Pancreas (tissue), 10 donors: ENCODE measurements around the gene LYSMD3. TPM values are rescaled to one million over a fixed set of nuclear protein-coding genes. Genes with fewer than 3 reads are reported as not detected.

Experiments used
- ATAC-seq, 4 donors: fragments of 200-7000 bp; cut with Tn5 transposase; one replicate each; pipeline versions ENCODE4 v1.8.0 to v1.9.1; 2020; ENCODE audit warnings: mild to moderate bottlenecking in 4 of 4, moderate library complexity in 4 of 4
- DNase-seq, 6 donors: peaks; one replicate each; pipeline ENCODE4 v3.0.0-alpha.2; 2020
- FAIRE-seq: peaks from 2 replicates; lab custom pipeline; 2012; peaks lifted over from hg19 to GRCh38; lab: Jason Lieb, UNC
- H3K27ac ChIP-seq, 4 donors: fragments of 200-600 bp; sonication (generic); 1 replicate in 3 of 4; 2 replicates in 1 of 4; pipeline versions ENCODE4 v1.5.0 to v1.8.0; 2020
- H3K27me3 ChIP-seq, 4 donors: fragments of 200-600 bp; one replicate each; pipeline ENCODE4 v1.8.0; 2021
- H3K36me3 ChIP-seq, 3 donors: fragments of 200-600 bp; sonication (generic) in 1 of 3; one replicate each; pipeline versions ENCODE4 v1.5.0 to v1.8.0; 2020 to 2021
- H3K4me1 ChIP-seq, 3 donors: fragments of 200-600 bp; one replicate each; pipeline ENCODE4 v1.8.0; 2021
- H3K4me3 ChIP-seq, 4 donors: fragments of 200-600 bp; sonication (generic) in 2 of 4; one replicate each; pipeline versions ENCODE4 v1.5.0 to v1.8.0; 2020 to 2021
- H3K9me3 ChIP-seq, 4 donors: fragments of 200-600 bp; one replicate each; pipeline ENCODE4 v1.8.0; 2021
- CTCF ChIP-seq, 4 donors: fragments of 200-600 bp; sonication (generic) in 3 of 4; IDR thresholded peaks; one replicate each; pipeline versions ENCODE4 v1.5.0 to v1.8.0; 2021; ENCODE audit warnings: antibody characterized with exemption in 4 of 4
- WGBS, 2 donors: extraction: QIAGEN DNeasy Blood & Tissue Kit; methylation state at CpG; one replicate each; pipeline ENCODE4 v1.1.7; 2013; 5-methylcytosine and 5-hydroxymethylcytosine counted together
- intact Hi-C, 3 donors: fragments of 100-400 bp; cut with DNase I; formaldehyde crosslinking; loops; one replicate each; pipeline versions ENCODE4 v1.11.1 to v1.14.2; 2022
- polyA plus RNA-seq, 2 donors: library from polyadenylated mRNA; stranded (reverse); fragments of 200-250 nt; gene quantifications; one replicate each; pipeline ENCODE4 v1.2.3, GENCODE V29; 2013
- total RNA-seq, 6 donors: library from RNA; stranded (reverse); fragmentation: NEBNext Ultra II Directional in 4 of 6; extraction: Animal tissue kit (Norgen Biotek cat#: 25700) in 4 of 6; gene quantifications; one replicate each; pipeline versions ENCODE4 v1.2.1 to v1.2.4, GENCODE V29; 2021 to 2023
- donor health status: healthy with polysubstance abuse.
- donor health status: DM: no; HTN: no; CAD: no; lungs with moderate emphysema.
- donor health status: DM: no; HTN: no; CAD: no.
- donor health status: control.
- donor health status: control.
- donor health status: Bipolar disorder and iron deficiency.
- donor health status: DM: yes; HTN: yes; CAD: no.
- donor health status: DM: no; HTN: no; CAD: no.
- donor health status: DM: no; HTN: no; CAD: no.
- donor health status: DM: yes; HTN: yes; CAD: no.

The LYSMD3 gene
- total and polyA plus RNA-seq, 8 donors, result 2.5 to 11.7 (median 7.2) TPM

- DNase-seq (peak; percentile 95 to 97 (median 96)), ATAC-seq (peak; percentile 92 to 97 (median 94)), FAIRE-seq (no peak)
- H3K4me1 ChIP-seq, result peaks cover 11 to 14% (median 11%) of the 10 kb centered on the region in 3 donors
- H3K36me3 ChIP-seq, result no peaks in the 10 kb centered on the region
- no peaks in the 10 kb centered on the region for H3K9me3 ChIP-seq
- intact Hi-C loops, result loop anchor here in 1 of 3 donors (10.0 kb wide), 1 partner anchor 50 kb away; the partner anchor contains the start of gene LYSMD3
- peak; percentile 32 to 45 (median 38) for TF ChIP-seq CTCF (IDR thresholded peaks at IDR 0.05)
- peak within 1 kb of the TSS; percentile 34 to 94 (median 90) for H3K4me3 ChIP-seq
- peak within 1 kb of the TSS; percentile 79 to 92 (median 84) for H3K27ac ChIP-seq
- 0 to 1% methylated on average over 66 to 73 of the region's 73 CpGs for WGBS, 2 donors
- H3K27me3 ChIP-seq, result no peaks in the 10 kb centered on the region
Measured at GRCh38 chr5:90474235-90475107, 54.9 kb downstream of the LYSMD3 start, which contains the start of the genes MBLAC2 and POLR3G. MBLAC2 (minus strand) TSS chr5:90474771; CDS start chr5:90474292, 479 bp downstream. POLR3G (plus strand) TSS chr5:90474864; CDS start chr5:90485568, 10,704 bp downstream.

- Histone ChIP-seq H3K27ac (peak overlapping the region; percentile 79 to 92 (median 84)), H3K9me3 (no peaks in the 10 kb centered on the region), H3K4me1 (peaks cover 11 to 14% (median 11%) of the 10 kb centered on the region in 3 donors), H3K27me3 (no peaks in the 10 kb centered on the region), H3K4me3 (peak overlapping the region; percentile 34 to 94 (median 90)), H3K36me3 (no peaks in the 10 kb centered on the region)
- intact Hi-C loops, result loop anchor here in 1 of 3 donors (10.0 kb wide), 1 partner anchor 51 kb away; the partner anchor contains the start of gene LYSMD3
- peak in 5 of 6 donors; percentile 16 to 88 (median 31) for DNase-seq
- 0% methylated on average over 38 to 56 of the region's 56 CpGs for WGBS, 2 donors
- FAIRE-seq, result no peak
- no peak for TF ChIP-seq CTCF (IDR thresholded peaks at IDR 0.05)
- ATAC-seq, result peak; percentile 17 to 53 (median 52)
Measured at GRCh38 chr5:90473396-90474234, 55.8 kb downstream of the LYSMD3 start.

- Histone ChIP-seq H3K9me3 (no peaks in the 10 kb centered on the region), H3K4me1 (peaks cover 11 to 14% (median 11%) of the 10 kb centered on the region in 3 donors), H3K27ac (peak overlapping the region in 1 of 4 donors; percentile 82), H3K27me3 (no peaks in the 10 kb centered on the region), H3K36me3 (no peaks in the 10 kb centered on the region), H3K4me3 (peak overlapping the region; percentile 34 to 94 (median 90))
- DNase-seq (no peak), ATAC-seq (peak in 2 of 4 donors; percentile 0), FAIRE-seq (no peak)
- TF ChIP-seq CTCF (IDR thresholded peaks at IDR 0.05), result no peak
- 18 to 19% methylated on average over 9 of the region's 9 CpGs for WGBS, 2 donors
- intact Hi-C loops, result loop anchor here in 1 of 3 donors (10.0 kb wide), 1 partner anchor 52 kb away; the partner anchor contains the start of gene LYSMD3
Measured at GRCh38 chr5:90472783-90473395, 56.5 kb downstream of the LYSMD3 start.

Other genes starting within 250 kb of the LYSMD3 start
- 10 to 100 TPM in 1 of 6 donors, 1 to 10 TPM in 5; 3.3 to 10.0 (median 5.0) TPM for gene CETN3, start 119.8 kb downstream of the LYSMD3 start, total RNA-seq
- gene CETN3, start 119.8 kb downstream of the LYSMD3 start, polyA plus RNA-seq, result 1 to 10 TPM; 5.6 to 9.7 TPM
- 1 to 10 TPM; 2.2 to 3.5 (median 3.1) TPM for gene MBLAC2, start 54.8 kb downstream of the LYSMD3 start, total RNA-seq
- 1 to 10 TPM; 1.5 to 2.6 TPM for gene MBLAC2, start 54.8 kb downstream of the LYSMD3 start, polyA plus RNA-seq
- gene POLR3G, start 54.7 kb downstream of the LYSMD3 start, total RNA-seq, result 1 to 10 TPM in 3 of 6 donors, under 1 TPM in 3; 0.60 to 1.3 (median 0.97) TPM
- gene POLR3G, start 54.7 kb downstream of the LYSMD3 start, polyA plus RNA-seq, result under 1 TPM; 0.53 to 0.96 TPM
- gene ADGRV1, start 29.2 kb upstream of the LYSMD3 start, total RNA-seq, result 1 to 10 TPM; 4.0 to 6.5 (median 5.4) TPM
- 1 to 10 TPM; 3.9 to 6.9 TPM for gene ADGRV1, start 29.2 kb upstream of the LYSMD3 start, polyA plus RNA-seq